K562 (cell line): Measurements from ENCODE around the gene STAU1. TPM values are rescaled to one million over a fixed set of nuclear protein-coding genes. Genes with fewer than 3 reads are reported as not detected.

Experiments used
- AFF1 ChIP-seq, 2 experiments: fragments of 450-650 bp; IDR thresholded peaks; 2 replicates each; pipeline ENCODE4 v1.6.1; 2018; ENCODE audit warnings: mild to moderate bottlenecking in 2 of 2, low read depth in 1 of 2; ENCODE audit not compliant: partially characterized antibody in 2 of 2
- BACH1 ChIP-seq: fragments of 200-800 bp; sonication (Bioruptor generic); IDR thresholded peaks from 2 replicates; pipeline ENCODE4 v1.6.1; 2016; ENCODE audit warnings: missing genetic modification characterization, missing compliant biosample characterization
- CTBP1 ChIP-seq: fragments of 450-650 bp; IDR thresholded peaks from 2 replicates; pipeline ENCODE4 v1.6.1; 2016; ENCODE audit warnings: borderline replicate concordance
- E2F3 ChIP-seq: fragments of 250-450 bp; sonication (Bioruptor Pico); IDR thresholded peaks from 2 replicates; pipeline ENCODE4 v1.4.0; 2020; ENCODE audit warnings: mild to moderate bottlenecking
- ETV1 ChIP-seq: fragments of 450-650 bp; conservative IDR thresholded peaks from 2 replicates; pipeline ENCODE4 v1.6.1; 2016; ENCODE audit warnings: missing genetic modification characterization, control low read depth, low read depth, missing compliant biosample characterization
- FOXA3 ChIP-seq, 2 experiments: fragments of 450-650 bp in 1 of 2; sonication (generic) in 1 of 2; formaldehyde crosslinking; IDR thresholded peaks in 1 of 2; conservative IDR thresholded peaks in 1 of 2; 2 replicates each; pipeline versions ENCODE4 v1.4.0 to v1.8.0; 2020 to 2022; ENCODE audit warnings: mild to moderate bottlenecking in 2 of 2, missing genetic modification reagents in 1 of 2
- GABPA ChIP-seq: fragments of 200-800 bp; sonication (Bioruptor generic); conservative IDR thresholded peaks from 2 replicates; pipeline ENCODE4 v1.6.1; 2016; ENCODE audit warnings: low read depth, missing genetic modification characterization, missing compliant biosample characterization
- MXI1 ChIP-seq: IDR thresholded peaks from 2 replicates; pipeline ENCODE4 v1.6.1; 2011; ENCODE audit warnings: low read depth, mild to moderate bottlenecking, improper control_type of control experiment, low read length
- NONO ChIP-seq, 2 experiments: fragments of 200-400 bp in 1 of 2; fragments of 450-650 bp in 1 of 2; formaldehyde crosslinking in 1 of 2; IDR thresholded peaks; 2 replicates each; pipeline ENCODE4 v1.6.1; 2017; ENCODE audit warnings: low read depth in 2 of 2, mild to moderate bottlenecking in 2 of 2, moderate library complexity in 2 of 2, low read length in 1 of 2
- PKNOX1 ChIP-seq: fragments of 450-650 bp; IDR thresholded peaks from 2 replicates; pipeline ENCODE4 v1.6.1; 2016
- POLR2G ChIP-seq: fragments of 200-400 bp; formaldehyde crosslinking; IDR thresholded peaks from 2 replicates; pipeline ENCODE4 v1.6.1; 2017; ENCODE audit warnings: low read depth, mild to moderate bottlenecking, antibody characterized with exemption, low read length, moderate library complexity
- SIN3B ChIP-seq: fragments of 450-650 bp; IDR thresholded peaks from 2 replicates; pipeline ENCODE4 v1.6.1; 2017; ENCODE audit warnings: low read depth, mild to moderate bottlenecking, moderate library complexity
- SMARCA4 ChIP-seq: fragments of 450-650 bp; IDR thresholded peaks from 2 replicates; pipeline ENCODE4 v1.6.1; 2016
- SUPT5H ChIP-seq: fragments of 450-650 bp; IDR thresholded peaks from 2 replicates; pipeline ENCODE4 v1.6.1; 2016
- U2AF1 ChIP-seq: fragments of 200-400 bp; formaldehyde crosslinking; optimal IDR thresholded peaks from 2 replicates; pipeline ENCODE3; 2017; ENCODE audit warnings: mild to moderate bottlenecking, low read depth, low read length, moderate library complexity
- YY1 ChIP-seq, 3 experiments: IDR thresholded peaks; 2 replicates each; pipeline ENCODE4 v1.6.1; 2011; ENCODE audit warnings: low read length in 2 of 3, mild to moderate bottlenecking in 2 of 3, moderate library complexity in 2 of 3, borderline replicate concordance in 1 of 3, control low read depth in 1 of 3, low read depth in 1 of 3; ENCODE audit not compliant: insufficient read depth in 3 of 3, insufficient replicate concordance in 2 of 3, control insufficient read depth in 1 of 3, insufficient read length in 1 of 3; ENCODE audit errors: extremely low read depth in 1 of 3
- ZNF444 ChIP-seq: fragments of 250-450 bp; sonication (Bioruptor Pico); IDR thresholded peaks from 2 replicates; pipeline ENCODE4 v1.4.0; 2020; ENCODE audit warnings: mild to moderate bottlenecking, moderate library complexity
- polyA plus RNA-seq, 8 experiments: library from polyadenylated mRNA; depleted of rRNA in 4 of 8; stranded (reverse) in 5 of 8; unstranded in 3 of 8; fragments of >200 nt; fragmentation: Nextera tagmentation in 2 of 8; fragmentation: Illumina TruSeq in 1 of 8; extraction: Ambion mirVana in 2 of 8; extraction: Trizol in 1 of 8; gene quantifications; 2 replicates each; pipeline versions ENCODE4 v1.2.1 to v1.2.3, GENCODE V29; 2011 to 2014; ENCODE audit warnings: inconsistent platforms in 1 of 8, missing spikeins in 1 of 8
- total RNA-seq, 7 experiments: library from RNA; depleted of rRNA in 6 of 7; stranded (reverse); fragments of >200 nt in 6 of 7; fragmentation: Illumina TruSeq in 2 of 7; extraction: Trizol in 2 of 7; gene quantifications; 2 replicates each; pipeline versions ENCODE4 v1.2.1 to v1.2.3, GENCODE V29; 2011 to 2021; ENCODE audit warnings: low replicate concordance in 1 of 7

Gene STAU1
- total and polyA plus RNA-seq, 9 of the 15 experiments (the other 6 are each of a cell fraction or from before 2014, with no cell fraction given) = 18.0 to 106 (median 50.6) TPM

DNA sequence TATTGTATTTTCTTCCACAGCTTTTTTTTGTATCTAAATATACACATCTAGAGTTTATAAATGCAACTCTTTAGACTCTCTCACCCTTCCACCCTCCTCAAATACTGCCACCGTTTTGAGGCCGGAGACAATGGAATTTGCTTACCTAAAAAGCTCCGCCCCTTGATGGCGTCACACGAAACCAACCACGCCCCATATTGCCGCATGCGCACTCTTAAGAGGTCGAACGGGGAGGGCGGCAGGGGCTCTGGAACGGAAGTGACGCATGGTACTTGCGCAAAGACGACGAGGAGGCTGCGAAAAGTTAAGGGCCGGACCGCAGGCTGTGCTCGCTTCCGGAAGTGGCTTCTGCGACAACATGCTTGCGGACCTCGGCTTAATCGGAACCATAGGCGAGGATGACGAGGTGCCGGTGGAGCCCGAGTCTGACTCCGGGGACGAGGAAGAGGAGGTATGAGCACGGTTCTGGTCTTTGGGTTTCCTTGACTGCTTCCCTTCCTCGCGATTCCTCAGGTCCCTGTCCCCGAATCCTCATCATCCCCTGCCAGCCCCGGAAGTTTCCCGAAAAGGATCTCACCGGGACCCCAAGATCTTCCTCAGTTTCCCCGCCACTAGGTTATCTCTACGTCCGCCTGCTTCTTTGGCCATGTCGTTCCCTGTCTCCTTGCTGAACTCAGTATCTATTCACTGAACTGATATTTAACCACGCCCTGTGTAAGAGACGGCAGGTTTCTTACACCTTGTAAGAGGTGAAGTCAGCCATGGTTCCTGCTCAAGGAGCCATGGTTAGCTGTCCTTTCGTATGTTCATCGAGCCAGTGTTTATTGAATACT lies 31.2 kb upstream of the STAU1 start, which contains the start of gene DDX27 (continued):
- TF ChIP-seq SUPT5H = peak; percentile 91
- peak; percentile 90 for TF ChIP-seq POLR2G
- TF ChIP-seq SIN3B = 0 out of 2 replicates have a peak, but pooled peaks have one; percentile 38
- TF ChIP-seq MXI1 = peak; percentile 70
- 0 out of 2 replicates have a peak, but pooled peaks have one; percentile 19 for TF ChIP-seq PKNOX1
- peak; percentile 50; the same call in 1 of the 2 replicates for TF ChIP-seq CTBP1
- peak; percentile 97 for TF ChIP-seq GABPA (tag)
- peak in 2 of 3 experiments; percentile 53 to 61 for TF ChIP-seq YY1 (IDR thresholded peaks at IDR 0.05; ENCODE audit: borderline replicate concordance in 1 of 3, control insufficient read depth in 1 of 3, extremely low read depth in 1 of 3, insufficient read depth in 3 of 3, insufficient read length in 1 of 3, insufficient replicate concordance in 2 of 3, low read depth in 1 of 3, low read length in 2 of 3)
- TF ChIP-seq AFF1 (IDR thresholded peaks at IDR 0.05; ENCODE audit: low read depth in 1 of 2, partially characterized antibody in 2 of 2) = peak in 1 of 2 experiments; percentile 23
- 0 out of 2 replicates have a peak, but pooled peaks have one; percentile 12 for TF ChIP-seq SMARCA4
- TF ChIP-seq E2F3 (CRISPR knock-in tag) = no peak
- TF ChIP-seq ZNF444 (CRISPR knock-in tag) = no peak
- no peak for TF ChIP-seq U2AF1
- TF ChIP-seq BACH1 (tag) = no peak
- 0 out of 4 replicates have a peak, but pooled peaks of 1 of the 2 experiments have one; percentile 31 for TF ChIP-seq FOXA3 (CRISPR knock-in tag; conservative IDR thresholded peaks at IDR 0.05 in 1 of 2, IDR thresholded peaks at IDR 0.05 in 1 of 2)
- TF ChIP-seq NONO (IDR thresholded peaks at IDR 0.05; ENCODE audit: low read depth in 2 of 2, low read length in 1 of 2) = peak in 1 of 2 experiments; percentile 29; a peak in 1 of 4 replicates
- TF ChIP-seq ETV1 (tag) = peak; percentile 95
